ENCODE measurements around the gene TRIM26.

DNA sequence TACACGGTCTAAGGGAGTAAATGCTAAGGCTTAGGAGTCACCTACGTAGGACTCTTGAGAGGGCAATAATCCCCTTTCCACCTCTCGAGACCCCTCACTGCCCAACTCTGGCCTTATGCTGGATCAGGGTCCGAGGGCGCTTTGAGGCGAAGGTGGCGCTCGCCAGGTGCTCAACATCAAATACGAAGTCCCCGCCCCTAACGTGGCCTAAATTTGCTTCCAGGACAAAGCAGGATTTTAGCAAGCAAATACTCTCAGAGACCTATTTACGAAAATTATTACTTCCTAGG is 406 bp upstream of the TRIM26 start:
- TF ChIP-seq, protein P1, sequence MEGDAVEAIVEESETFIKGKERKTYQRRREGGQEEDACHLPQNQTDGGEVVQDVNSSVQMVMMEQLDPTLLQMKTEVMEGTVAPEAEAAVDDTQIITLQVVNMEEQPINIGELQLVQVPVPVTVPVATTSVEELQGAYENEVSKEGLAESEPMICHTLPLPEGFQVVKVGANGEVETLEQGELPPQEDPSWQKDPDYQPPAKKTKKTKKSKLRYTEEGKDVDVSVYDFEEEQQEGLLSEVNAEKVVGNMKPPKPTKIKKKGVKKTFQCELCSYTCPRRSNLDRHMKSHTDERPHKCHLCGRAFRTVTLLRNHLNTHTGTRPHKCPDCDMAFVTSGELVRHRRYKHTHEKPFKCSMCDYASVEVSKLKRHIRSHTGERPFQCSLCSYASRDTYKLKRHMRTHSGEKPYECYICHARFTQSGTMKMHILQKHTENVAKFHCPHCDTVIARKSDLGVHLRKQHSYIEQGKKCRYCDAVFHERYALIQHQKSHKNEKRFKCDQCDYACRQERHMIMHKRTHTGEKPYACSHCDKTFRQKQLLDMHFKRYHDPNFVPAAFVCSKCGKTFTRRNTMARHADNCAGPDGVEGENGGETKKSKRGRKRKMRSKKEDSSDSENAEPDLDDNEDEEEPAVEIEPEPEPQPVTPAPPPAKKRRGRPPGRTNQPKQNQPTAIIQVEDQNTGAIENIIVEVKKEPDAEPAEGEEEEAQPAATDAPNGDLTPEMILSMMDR (IDR thresholded peaks at IDR 0.05; ENCODE audit: extremely low read depth in 1 of 2, insufficient read depth in 1 of 2, low read depth in 1 of 2, low read length in 2 of 2): no peak
- TF ChIP-seq EZH2 (IDR thresholded peaks at IDR 0.05; ENCODE audit: borderline replicate concordance, low read depth, low read length, severe bottlenecking): no peak
- no peak for TF ChIP-seq POLR2A (IDR thresholded peaks at IDR 0.05; ENCODE audit: low read depth, low read length)
